Brain pericyte (primary cell): ENCODE data around the gene TTC9C.
"Not testable (repeated sequence)": the region's sequence is repeated elsewhere in the genome, so short reads cannot be mapped to it uniquely, and the experiment has no call there.

Source experiments
- DNase-seq: peaks from one replicate; pipeline ENCODE4 v3.0.0-alpha.2; 2012; ENCODE audit warnings: low read depth, low spot score

Gene TTC9C

DNA sequence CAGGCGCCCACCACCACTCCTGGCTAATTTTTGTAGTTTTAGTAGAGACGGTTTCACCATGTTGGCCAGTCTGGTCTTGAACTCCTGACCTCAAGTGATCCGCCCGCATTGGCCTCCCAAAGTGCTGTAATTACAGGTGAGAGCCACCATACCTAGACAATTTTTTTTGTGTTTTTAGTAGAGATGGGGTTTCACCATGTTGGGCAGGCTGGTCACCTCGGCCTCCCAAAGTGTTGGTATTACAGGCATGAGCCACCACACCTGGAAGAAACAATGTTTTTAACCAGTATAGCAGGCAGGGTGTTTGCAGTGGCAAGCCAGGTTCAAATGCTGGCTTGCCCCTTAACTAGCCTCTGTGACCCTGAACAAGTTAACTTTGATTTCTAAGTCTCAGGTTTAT, 21.6 kb downstream of the TTC9C start:
- DNase-seq = not testable (repeated sequence)

DNA sequence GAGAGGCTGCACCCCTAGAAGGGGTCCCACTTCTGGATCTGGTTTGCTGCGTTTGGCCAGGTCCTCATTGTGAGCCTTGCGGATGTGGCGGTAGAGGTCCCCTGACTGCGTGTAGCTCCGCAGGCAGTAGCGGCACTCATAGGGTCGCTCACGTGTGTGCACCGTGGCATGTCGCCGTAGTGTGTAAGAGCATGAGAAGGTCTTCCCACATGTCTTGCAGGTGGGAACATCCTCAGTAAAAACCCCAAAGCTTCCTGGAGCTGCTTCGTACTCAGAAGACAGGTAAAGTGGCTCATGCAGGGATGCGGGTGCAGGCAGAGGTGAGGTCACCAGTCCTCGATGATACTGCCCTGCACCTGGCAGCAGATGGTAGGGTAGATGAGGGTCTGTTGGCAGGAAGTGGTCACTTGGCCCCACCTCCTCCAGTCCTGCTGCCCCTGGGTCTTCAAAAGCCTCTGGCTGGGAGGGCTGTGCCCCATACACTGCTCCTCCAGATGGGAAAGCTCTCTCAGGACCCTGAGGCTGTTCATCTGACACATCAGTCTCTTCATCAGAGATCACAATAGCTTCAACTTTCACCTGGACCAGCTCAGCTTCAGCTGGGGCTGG, 24.0 kb downstream of the TTC9C start:
- DNase-seq = no peak

DNA sequence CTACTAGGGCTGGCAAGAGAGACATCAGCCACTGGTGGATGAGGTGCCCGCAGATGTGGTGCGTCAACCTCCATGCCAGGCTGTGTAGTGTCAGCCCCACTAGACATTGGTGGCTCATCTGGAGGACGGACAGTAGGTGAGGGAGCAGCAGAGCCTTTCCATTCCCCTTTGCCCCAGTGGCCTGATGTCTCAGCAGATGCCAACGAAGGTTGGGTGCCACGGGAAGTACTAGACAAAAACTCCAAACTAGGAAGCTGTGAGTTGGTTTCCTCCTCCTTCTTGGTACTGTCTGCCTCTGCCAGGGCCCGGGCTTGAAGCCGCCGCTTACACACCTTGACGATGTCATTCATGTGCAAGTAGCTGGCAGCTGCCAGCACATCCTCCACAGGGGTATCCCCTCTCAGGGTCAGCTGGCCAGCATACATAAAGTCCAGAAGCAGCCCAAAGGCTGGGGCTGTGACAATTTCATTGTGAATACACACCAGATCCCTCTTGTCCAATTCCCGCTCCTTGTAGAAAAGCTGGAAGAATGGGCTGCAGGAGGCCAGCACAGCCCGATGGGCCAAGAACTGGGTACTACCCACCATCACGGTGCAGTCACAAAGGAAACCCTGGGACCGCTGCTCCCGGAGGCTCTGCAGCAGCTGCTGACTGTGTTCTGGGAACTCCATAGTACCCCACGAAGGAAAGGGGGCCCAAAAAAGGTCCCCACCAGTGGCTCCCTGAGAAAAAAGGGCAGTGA, 24.9 kb downstream of the TTC9C start:
- DNase-seq = no peak

DNA sequence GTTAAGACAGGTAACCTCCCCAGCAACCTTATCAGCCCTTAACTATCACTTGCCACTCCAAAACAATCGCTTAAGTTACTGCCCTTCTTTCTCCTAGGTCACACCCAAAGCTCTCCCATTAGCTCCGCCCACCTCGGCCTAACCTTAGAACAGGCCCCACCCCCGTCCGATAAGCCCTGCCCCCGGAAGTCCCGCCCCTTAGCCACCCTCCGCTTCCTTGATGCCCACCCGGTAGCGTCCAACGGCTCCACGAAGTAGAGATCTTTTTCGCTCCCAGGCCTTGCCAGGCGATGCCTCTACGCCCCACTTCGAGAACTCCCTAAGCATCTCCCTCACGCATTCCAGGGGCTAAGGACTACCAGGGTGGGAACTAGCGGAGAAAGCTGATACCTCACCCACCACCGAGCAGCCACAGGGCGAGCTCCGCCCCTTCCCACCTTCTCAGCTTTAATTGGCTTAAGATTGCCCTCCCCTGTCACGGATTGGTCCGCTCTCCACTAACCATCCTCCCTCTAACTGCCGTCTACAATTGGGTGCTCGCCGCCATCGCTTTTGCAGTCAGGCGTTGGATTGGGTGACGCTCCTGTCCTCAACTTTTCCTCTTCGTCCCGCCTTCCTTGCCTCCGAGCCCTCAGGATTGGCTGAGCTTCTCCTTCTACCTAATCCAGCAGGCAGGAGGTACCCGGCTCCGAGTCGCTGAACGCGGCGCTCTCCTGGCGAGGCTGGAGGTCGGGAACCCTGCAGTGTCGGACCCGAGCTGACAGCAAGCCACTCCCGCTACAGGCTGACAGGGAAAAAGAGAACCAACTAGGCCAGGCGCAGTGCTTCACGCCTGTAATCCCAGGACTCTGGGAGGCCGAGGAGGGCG, 25.7 kb downstream of the TTC9C start, which contains the start of gene ZBTB3:
TSS of gene ZBTB3 (minus strand) at position 425 of the 868 bp plus-strand sequence. CDS start 496 bp downstream, outside the sequence.
- peak; percentile 98 for DNase-seq

DNA sequence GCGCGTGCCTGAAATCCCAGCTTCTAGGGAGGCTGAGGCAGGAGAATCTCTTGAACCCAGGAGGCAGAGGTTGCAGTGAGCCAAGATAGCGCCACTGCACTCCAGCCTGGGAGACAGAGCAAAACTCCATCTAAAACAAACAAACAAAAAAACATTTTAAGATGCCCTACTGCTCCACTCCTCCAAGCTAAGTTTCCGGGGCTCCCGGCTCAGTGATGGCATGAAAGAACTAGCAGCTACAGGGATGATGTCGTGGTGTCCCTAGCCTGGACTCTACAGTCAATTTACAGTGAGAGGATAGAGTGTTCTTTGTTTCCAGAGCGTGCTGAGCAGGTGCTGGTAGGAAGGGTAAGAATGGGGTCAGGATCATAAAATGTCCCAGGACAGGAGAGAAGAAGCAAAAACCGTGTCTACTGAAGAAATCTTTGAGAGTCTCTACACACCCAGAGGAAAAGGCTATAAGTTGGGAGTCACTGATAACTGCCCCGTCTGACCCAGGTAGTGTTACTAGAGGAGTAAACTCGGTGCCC, 26.9 kb downstream of the TTC9C start:
- DNase-seq = no peak

DNA sequence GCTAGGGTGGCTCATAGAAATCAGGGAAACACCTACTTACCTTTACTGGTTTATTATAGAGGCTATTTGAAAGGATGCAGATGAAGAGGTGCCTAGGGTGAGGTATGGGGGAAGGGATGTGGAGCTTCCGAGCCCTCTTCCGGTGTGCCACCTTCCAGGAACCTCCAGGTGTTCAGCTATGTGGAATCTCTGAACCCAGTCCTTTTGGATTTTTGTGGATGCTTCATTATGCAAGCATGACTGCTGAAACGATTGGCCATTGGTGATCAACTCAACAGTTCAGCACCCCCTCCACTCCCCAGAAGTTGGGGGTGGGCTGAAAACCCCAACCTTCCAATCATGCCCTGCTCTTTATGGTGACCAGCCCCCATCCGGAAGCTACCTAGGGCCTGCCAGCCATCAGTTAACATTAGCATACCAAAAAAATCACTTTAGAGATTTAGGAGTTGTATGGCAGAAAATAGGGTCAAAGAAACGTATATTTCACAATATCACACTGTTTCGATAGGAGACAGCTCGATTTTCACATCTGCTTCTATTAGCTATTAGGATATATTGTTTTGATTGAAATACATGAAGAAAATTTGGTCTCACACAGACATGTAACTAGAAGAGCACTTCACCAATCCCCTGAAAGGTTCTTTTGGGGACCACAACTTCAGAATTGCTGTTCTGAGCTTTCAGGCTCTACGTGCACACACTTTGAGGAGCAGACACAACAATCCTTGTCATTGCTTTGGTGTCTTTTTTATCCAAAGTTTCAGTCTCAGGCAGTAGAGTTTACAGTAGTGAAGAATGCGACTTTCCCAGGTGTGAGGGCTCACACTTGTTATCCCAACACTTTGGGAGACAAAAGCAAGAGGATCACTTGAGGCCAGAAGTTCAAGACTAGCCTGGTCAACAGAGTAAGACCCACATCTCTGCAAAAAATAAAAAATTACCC, 29.8 kb downstream of the TTC9C start:
- no peak for DNase-seq

DNA sequence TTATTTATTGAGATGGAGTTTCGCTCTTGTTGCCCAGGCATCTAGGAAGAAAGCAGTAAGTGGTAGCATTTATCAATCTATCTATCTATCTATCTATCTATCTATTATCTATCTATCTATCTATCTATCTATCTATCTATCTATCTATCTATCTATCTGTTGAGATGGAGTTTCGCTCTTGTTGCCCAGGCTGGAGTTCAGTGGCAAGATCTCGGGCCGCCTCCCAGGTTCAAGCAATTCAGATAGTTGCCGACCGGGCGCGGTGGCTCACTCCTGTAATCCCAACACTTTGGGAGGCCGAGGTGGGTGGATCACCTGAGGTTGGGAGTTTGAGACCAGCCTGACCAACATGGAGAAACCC, 32.6 kb downstream of the TTC9C start:
- DNase-seq = not testable (repeated sequence)

DNA sequence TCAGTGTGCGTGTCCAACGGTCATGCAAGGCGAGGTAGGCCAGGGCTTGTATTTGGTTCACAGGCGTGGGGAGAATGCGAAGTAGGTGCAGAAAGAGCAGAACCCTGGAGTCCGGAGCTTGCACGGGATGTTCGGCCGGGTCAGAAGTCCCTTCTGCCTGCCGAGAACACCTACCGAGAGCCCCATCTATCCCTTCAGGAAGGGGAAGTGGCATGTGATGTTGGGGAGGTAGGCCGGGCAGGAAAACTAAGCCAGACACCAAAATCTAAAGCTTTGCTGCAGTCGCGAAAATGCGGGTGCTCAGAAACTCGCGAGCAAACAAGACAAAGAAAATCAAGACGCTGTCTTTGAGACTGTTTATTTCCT, 42.5 kb downstream of the TTC9C start:
- peak; percentile 22 for DNase-seq

DNA sequence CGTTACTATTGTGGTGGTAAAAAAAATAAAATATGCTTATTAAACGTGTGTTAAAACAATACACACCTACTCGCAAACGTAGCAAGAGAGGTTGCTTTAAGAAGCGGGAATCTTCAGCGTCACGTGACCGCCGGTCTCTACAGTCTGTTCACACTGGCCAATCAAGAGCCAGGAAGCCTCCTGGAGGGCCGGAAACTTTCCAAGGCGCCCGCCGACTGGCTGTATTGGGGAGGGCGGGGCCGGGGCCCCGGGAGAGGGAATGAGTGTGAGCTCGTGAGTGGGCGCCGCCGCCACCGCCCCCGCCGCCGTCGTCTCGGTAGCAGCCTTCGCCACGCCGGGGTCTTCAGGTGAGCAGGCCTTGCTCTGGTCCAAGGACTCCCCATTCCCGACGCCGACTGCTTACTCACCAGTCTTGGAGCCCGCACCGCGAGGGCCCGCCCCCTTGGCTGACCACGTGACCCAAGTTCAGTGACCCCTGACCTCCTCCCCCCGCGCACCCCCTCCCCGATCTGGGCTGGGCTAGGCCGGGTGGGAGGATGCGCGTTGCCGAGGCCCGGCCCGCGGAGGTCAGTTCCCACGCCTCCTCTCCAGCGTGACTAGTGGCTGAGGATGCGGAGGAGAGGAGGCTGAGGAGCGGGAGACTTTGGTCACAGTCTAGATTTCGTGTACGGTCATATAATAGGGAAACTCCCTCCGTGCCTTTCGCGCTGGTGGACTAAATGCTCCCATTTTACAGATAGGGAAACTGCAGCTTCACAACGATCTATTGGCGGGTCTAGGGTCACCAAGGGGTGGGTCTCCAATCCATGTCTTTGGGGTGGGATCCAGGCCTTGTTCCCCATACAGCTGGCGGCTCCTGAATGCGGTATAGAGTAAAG, 43.1 kb downstream of the TTC9C start, which contains the start of gene TAF6L:
TSS of gene TAF6L (plus strand) at position 253 of the 878 bp plus-strand sequence. CDS start 4,388 bp downstream, outside the sequence.
- peak; percentile 78 for DNase-seq

DNA sequence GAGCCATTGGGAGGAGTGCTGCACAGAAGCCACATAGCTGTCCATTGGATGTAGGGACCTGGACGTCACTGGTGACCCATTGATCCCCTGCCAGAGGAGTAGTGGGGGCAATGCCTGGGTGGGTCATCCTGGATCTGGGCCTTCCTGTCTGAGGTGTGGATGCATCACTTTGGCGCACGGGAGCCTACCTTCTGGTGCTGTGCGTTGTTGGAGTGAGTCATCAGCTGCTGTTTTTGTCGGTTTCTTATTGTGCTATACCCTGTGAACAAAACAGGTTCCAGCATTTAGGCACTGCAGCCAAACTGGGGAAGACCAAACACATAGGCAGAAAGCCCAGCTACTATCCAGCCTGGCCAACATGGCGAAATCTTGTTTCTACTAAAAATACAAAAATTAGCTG, 46.1 kb downstream of the TTC9C start:
- DNase-seq = no peak

DNA sequence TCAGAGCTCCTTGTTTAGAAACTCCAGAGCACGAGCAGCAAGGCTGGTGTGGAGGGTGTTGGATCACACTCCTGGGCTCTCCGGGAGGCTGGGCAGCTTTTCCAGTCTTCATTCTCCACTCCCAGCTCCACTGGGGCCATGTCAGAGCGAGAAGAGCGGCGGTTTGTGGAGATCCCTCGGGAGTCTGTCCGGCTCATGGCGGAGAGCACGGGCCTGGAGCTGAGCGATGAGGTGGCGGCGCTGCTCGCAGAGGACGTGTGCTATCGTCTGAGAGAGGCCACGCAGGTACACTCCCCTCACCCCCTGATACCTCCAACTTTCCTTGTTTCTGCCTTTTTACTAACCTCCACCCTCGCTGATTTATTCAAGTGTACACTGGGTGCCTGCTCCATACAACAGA, 47.4 kb downstream of the TTC9C start:
- no peak for DNase-seq

DNA sequence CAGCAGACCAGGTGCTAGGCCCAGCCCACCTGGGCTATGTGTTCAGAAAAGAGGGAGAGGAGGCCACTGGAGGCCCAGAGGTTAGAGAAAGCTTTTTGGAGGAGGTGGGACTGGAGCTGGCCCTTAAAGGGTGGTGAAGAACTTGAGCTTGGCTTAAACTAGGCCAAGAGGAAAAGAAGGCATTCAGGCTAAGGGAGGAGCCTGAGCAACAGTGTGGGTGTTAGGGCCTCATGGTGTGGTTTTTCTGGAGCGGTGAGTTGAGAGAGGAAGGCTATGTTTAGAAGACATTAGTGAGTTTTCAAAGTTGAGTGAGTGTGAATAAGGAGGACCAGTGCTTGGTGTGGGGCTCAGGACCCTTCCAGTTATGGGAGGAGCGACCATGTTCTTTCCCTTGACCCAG, 49.1 kb downstream of the TTC9C start:
- no peak for DNase-seq

DNA sequence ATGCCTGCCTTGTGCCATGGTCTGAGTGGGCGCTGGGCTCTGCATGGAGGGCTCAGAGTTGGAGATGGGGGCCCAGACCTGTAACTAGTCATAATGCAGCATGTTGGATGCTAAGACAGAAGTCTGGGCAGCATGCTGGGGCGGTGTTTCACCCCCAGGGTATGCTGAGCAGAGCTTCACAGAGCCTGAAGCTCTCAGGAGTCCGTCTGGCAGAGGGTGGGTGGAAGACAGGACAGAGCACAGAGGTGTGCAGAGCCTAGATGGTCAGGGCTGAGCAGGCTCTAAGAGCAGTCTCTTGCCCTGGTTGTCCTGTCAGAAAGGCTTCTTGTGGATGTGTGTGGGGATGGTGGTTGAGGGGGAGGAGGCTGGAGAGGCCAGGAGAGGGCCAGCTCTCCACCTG, 50.2 kb downstream of the TTC9C start:
- DNase-seq = no peak

DNA sequence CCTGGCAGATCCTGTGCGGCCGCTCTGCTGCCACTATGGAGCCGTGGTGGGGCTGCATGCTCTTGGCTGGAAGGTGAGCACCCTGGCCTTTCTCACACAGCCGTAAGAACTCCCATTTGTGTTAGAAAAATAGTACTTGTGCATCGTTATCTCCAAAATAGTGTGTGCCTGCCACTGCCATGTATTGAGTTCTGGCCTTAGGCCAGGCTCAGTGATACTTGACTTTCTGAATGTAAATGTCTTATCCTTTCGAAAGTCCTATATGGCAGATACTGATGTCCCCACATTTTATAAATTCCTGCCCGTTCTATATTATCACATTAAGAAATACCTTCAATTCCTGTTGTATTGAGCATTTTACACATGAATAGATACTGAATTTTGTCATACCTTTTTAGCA, 54.5 kb downstream of the TTC9C start:
- DNase-seq = no peak

DNA sequence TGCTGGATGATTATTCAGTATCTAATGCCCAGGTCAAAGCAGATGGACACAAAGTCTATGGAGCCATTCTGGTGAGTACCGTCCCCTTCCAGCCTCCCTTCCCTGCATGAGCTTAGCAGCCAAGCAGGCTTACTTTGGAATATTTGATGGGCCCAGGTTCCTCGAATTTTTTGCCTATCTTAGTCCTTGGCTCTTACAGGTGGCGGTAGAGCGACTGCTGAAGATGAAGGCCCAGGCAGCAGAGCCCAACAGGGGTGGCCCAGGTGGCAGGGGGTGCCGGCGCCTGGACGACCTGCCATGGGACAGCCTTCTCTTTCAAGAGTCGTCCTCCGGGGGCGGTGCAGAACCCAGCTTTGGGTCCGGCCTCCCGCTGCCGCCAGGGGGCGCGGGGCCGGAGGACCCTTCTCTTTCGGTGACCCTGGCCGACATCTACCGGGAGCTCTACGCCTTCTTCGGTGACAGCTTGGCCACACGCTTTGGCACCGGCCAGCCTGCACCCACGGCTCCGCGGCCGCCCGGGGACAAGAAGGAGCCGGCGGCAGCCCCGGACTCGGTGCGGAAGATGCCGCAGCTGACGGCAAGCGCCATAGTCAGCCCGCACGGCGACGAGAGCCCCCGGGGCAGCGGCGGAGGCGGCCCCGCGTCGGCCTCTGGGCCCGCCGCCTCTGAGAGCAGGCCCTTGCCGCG, 58.2 kb downstream of the TTC9C start:
- DNase-seq = peak; percentile 42

DNA sequence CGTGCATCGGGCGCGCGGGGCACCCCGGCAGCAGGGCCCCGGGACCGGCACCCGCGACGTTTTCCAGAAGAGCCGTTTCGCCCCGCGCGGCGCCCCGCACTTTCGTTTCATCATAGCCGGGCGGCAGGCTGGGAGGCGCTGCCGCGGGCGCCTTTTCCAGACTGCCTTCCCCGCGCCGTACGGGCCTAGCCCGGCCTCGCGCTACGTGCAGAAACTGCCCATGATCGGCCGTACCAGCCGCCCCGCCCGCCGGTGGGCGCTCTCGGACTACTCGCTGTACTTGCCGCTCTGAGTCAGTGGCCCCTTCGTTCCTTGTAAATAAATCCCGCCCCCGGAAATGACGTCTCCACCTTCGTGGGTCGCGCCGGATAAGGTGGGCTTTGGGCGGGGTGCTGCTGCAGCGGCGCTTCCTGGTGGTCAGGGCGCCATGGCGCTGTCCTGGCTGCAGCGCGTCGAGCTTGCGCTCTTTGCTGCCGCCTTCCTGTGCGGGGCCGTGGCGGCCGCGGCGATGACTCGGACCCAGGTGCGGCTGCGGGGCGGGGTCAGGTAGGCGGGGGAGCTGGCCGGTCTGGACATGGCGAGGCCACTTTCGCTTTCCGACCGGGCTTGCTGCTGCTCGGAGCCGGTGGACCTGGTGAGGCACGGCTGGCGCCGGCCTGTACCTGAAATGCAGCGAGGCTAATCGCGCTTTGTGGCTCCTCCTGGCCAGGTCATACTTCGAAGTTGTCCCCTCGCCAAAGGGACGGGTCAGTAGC, 58.9 kb downstream of the TTC9C start, which contains the start of gene TMEM179B:
TSS of gene TMEM179B (plus strand) at position 398 of the 755 bp plus-strand sequence. CDS start at position 428, 30 bp downstream.
- peak; percentile 91 for DNase-seq
